Colonic mucosa (tissue), 4 donors: ENCODE results near the gene VASH2. TPM values are rescaled to one million over a fixed set of nuclear protein-coding genes. Genes with fewer than 3 reads are reported as not detected.

Experiments used
- DNase-seq: peaks from one replicate; pipeline ENCODE4 v3.0.0-alpha.2; 2020
- H3K27ac ChIP-seq: fragments of 200-600 bp; one replicate; pipeline ENCODE4 v1.8.0; 2021
- H3K27me3 ChIP-seq: fragments of 200-600 bp; one replicate; pipeline ENCODE4 v1.8.0; 2021
- H3K36me3 ChIP-seq: fragments of 200-600 bp; one replicate; pipeline ENCODE4 v1.8.0; 2021
- H3K4me1 ChIP-seq: fragments of 200-600 bp; one replicate; pipeline ENCODE4 v1.8.0; 2021; ENCODE audit warnings: mild to moderate bottlenecking
- H3K4me3 ChIP-seq: fragments of 200-600 bp; one replicate; pipeline ENCODE4 v1.8.0; 2021
- H3K9ac ChIP-seq, 2 donors: one replicate each; pipeline ENCODE4 v1.7.0; 2013; ENCODE audit warnings: control low read depth in 2 of 2, low read depth in 2 of 2, low read length in 2 of 2
- H3K9me3 ChIP-seq: fragments of 200-600 bp; one replicate; pipeline ENCODE4 v1.8.0; 2021
- intact Hi-C: fragments of 100-400 bp; cut with DNase I; formaldehyde crosslinking; loops from one replicate; pipeline ENCODE4 v1.14.1; 2022
- total RNA-seq, 2 donors: library from RNA; stranded (reverse); fragmentation: NEBNext Ultra II Directional in 1 of 2; extraction: Animal tissue kit (Norgen Biotek cat#: 25700) in 1 of 2; gene quantifications; one replicate each; pipeline ENCODE4 v1.2.1, GENCODE V29; 2021
- TF ChIP-seq, protein P1 (sequence below): fragments of 200-600 bp; IDR thresholded peaks from one replicate; pipeline ENCODE4 v1.8.0; 2022; ENCODE audit warnings: antibody characterized with exemption, mild to moderate bottlenecking
- donor health status: healthy.
- donor health status: DM: no; HTN: no; CAD: no.
- donor health status: DM: no; HTN: no; CAD: no.

The VASH2 gene
- total RNA-seq, 2 donors from 2014 or later = 0.48 to 1.6 TPM

DNA sequence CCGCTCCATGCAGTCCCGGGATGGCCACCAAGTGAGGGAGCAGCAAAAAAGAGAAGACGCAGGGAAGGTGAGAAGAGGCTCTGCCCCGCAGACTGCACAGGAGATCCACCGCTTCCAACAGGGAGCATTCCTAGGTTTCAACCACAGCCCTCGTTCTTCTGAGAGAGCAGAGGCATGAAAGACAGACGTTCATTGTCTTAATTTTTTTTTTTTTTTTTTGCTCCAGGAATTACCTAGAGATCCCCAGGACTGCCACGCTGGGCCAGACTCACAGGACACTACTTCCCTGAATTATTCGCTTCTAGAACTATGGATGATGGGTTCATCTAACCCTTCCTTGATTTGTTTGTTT lies 33.2 kb upstream of the VASH2 start:
- Histone ChIP-seq H3K27me3 (no peaks in the 10 kb centered on the region), H3K27ac (no peak overlapping the region), H3K4me3 (no peak overlapping the region), H3K9me3 (no peaks in the 10 kb centered on the region), H3K36me3 (no peaks in the 10 kb centered on the region), H3K9ac (no peak overlapping the region), H3K4me1 (no peaks in the 10 kb centered on the region)
- TF ChIP-seq, protein P1, sequence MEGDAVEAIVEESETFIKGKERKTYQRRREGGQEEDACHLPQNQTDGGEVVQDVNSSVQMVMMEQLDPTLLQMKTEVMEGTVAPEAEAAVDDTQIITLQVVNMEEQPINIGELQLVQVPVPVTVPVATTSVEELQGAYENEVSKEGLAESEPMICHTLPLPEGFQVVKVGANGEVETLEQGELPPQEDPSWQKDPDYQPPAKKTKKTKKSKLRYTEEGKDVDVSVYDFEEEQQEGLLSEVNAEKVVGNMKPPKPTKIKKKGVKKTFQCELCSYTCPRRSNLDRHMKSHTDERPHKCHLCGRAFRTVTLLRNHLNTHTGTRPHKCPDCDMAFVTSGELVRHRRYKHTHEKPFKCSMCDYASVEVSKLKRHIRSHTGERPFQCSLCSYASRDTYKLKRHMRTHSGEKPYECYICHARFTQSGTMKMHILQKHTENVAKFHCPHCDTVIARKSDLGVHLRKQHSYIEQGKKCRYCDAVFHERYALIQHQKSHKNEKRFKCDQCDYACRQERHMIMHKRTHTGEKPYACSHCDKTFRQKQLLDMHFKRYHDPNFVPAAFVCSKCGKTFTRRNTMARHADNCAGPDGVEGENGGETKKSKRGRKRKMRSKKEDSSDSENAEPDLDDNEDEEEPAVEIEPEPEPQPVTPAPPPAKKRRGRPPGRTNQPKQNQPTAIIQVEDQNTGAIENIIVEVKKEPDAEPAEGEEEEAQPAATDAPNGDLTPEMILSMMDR = no peak
- intact Hi-C loops = no loop called here
- DNase-seq = no peak

DNA sequence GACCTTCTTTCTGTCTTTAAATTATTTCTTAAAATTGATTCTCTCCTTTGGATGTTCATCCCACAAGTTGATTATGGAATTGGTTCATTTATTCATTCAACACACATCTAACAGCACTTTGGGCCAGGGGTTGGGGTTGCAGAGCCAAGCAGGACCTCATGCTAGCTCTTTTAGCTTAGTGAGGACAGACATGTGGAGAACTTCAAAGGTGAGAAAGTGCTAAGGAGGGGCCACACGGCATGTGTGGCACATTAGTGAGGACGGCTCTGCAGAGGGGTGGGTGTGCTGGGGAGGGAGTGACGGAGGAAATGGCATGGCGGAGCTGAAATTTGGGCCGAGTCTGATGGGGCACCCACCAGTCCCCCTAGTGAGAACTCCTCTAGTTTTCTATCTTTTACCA lies 32.5 kb upstream of the VASH2 start:
- Histone ChIP-seq H3K4me1 (no peaks in the 10 kb centered on the region), H3K27me3 (no peaks in the 10 kb centered on the region), H3K4me3 (no peak overlapping the region), H3K9ac (no peak overlapping the region), H3K27ac (no peak overlapping the region), H3K36me3 (no peaks in the 10 kb centered on the region), H3K9me3 (no peaks in the 10 kb centered on the region)
- TF ChIP-seq, protein P1 = no peak
- intact Hi-C loops = no loop called here
- DNase-seq = no peak

DNA sequence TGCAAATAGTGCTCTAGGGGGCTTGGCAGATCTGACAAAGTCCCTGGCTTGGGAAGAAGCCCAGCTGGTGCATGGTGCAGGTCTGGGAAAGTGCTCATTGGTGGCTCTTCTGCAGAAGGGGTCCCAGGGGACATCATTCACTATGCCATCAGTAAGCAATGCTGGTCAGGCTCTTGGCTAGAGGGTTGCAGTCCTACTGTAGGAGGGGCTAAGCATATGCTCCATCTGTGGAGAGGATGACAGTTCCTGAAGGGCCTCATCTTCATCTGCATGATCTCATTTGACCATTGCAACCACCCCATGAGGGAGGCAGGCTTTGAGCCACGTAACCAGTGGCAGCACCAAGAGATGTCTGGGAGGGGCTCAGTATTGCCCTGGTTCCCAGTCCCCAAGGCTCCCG lies 31.5 kb upstream of the VASH2 start:
- intact Hi-C loops = no loop called here

DNA sequence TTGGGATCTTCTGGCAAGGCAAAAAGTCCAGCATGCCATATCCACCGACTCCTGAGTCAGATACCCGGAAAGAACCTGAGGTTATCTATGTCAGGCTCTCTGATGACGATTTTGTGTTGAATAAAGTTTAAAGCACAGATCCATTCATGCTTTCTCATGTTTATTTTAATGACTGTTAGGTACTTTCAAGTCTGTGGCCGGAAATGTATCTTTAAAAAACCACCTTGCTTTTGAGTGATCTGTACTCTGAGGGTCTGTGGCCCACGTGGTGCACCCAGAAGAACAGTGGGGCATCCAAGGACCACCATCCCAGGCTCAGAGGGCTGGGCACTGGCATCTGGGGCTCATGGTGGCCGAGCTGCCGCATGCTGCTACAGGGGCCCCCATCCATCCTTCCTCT lies 30.1 kb upstream of the VASH2 start:
- no peak overlapping the region for H3K27ac ChIP-seq
- H3K4me1 ChIP-seq = no peaks in the 10 kb centered on the region
- intact Hi-C loops = no loop called here
- H3K9me3 ChIP-seq = no peaks in the 10 kb centered on the region
- TF ChIP-seq, protein P1 = no peak
- no peak overlapping the region for H3K9ac ChIP-seq
- no peak for DNase-seq
- no peak overlapping the region for H3K4me3 ChIP-seq
- no peaks in the 10 kb centered on the region for H3K27me3 ChIP-seq
- no peaks in the 10 kb centered on the region for H3K36me3 ChIP-seq

More for the DNA sequence above, 31.5 kb upstream of the VASH2 start:
- Histone ChIP-seq H3K36me3 (no peaks in the 10 kb centered on the region), H3K27ac (no peak overlapping the region), H3K9me3 (no peaks in the 10 kb centered on the region), H3K4me3 (no peak overlapping the region), H3K4me1 (no peaks in the 10 kb centered on the region), H3K9ac (no peak overlapping the region), H3K27me3 (no peaks in the 10 kb centered on the region)
- DNase-seq = no peak
- TF ChIP-seq, protein P1 = no peak

DNA sequence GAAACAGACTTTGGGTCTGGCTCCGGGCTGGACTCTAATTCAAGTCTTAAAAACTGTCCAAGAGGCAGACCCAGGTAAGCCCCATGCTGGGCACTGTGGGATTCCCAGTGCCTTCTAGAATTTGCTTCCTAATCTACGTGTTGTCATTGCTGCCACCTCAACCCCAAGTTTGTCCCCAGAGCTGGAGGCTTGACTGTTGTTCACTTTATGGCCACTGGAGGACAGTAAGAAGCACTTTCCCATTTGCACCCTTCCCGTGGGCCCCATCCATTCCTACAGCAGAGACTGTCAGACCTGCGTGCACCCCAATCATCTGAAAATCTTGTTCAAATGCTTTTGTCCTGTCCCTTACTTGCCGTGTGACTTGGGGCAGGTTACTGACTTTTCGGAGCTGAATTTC lies 29.4 kb upstream of the VASH2 start:
- H3K9ac ChIP-seq = no peak overlapping the region

More for the DNA sequence above, 29.4 kb upstream of the VASH2 start:
- Histone ChIP-seq H3K4me3 (no peak overlapping the region), H3K27ac (no peak overlapping the region), H3K27me3 (no peaks in the 10 kb centered on the region), H3K36me3 (no peaks in the 10 kb centered on the region), H3K9me3 (no peaks in the 10 kb centered on the region), H3K4me1 (no peaks in the 10 kb centered on the region)
- TF ChIP-seq, protein P1 = peak; percentile 15
- intact Hi-C loops = no loop called here
- DNase-seq = no peak
